Measurements from ENCODE around the gene STAM.

DNA sequence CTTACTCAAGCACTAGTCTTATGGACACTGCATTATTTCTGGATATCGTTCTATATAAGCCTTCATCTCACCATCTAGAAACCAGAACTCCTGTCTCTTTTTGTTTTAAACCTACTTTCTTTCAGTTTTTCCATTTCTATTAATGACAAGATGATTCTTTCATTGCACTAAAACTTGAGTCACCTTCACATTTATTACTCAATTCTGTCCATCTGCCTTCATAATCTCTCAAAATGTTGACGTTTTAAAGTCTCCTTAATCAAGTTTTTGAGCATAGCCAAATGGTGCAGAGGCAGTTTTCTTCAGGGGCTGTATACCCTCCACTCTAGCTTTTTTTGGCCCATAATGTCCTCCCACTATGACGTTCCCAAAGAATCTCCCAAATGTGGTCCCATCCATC is 17.6 kb downstream of the STAM start:
- TF ChIP-seq, protein P1, sequence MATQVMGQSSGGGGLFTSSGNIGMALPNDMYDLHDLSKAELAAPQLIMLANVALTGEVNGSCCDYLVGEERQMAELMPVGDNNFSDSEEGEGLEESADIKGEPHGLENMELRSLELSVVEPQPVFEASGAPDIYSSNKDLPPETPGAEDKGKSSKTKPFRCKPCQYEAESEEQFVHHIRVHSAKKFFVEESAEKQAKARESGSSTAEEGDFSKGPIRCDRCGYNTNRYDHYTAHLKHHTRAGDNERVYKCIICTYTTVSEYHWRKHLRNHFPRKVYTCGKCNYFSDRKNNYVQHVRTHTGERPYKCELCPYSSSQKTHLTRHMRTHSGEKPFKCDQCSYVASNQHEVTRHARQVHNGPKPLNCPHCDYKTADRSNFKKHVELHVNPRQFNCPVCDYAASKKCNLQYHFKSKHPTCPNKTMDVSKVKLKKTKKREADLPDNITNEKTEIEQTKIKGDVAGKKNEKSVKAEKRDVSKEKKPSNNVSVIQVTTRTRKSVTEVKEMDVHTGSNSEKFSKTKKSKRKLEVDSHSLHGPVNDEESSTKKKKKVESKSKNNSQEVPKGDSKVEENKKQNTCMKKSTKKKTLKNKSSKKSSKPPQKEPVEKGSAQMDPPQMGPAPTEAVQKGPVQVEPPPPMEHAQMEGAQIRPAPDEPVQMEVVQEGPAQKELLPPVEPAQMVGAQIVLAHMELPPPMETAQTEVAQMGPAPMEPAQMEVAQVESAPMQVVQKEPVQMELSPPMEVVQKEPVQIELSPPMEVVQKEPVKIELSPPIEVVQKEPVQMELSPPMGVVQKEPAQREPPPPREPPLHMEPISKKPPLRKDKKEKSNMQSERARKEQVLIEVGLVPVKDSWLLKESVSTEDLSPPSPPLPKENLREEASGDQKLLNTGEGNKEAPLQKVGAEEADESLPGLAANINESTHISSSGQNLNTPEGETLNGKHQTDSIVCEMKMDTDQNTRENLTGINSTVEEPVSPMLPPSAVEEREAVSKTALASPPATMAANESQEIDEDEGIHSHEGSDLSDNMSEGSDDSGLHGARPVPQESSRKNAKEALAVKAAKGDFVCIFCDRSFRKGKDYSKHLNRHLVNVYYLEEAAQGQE (IDR thresholded peaks at IDR 0.05; ENCODE audit: insufficient read depth in 1 of 2, low read depth in 2 of 2, low read length in 2 of 2), result no peak
- TF ChIP-seq POLR2AphosphoS5 (IDR thresholded peaks at IDR 0.05; ENCODE audit: low read depth, low read length) (no peak), SIN3A (IDR thresholded peaks at IDR 0.05; ENCODE audit: borderline replicate concordance, insufficient read depth, low read length) (no peak), TAF1 (IDR thresholded peaks at IDR 0.05; ENCODE audit: borderline replicate concordance, insufficient read depth, low read length) (no peak)

Data from PFSK-1 (cell line).